GM19025 (cell line): ENCODE results near the gene AAMP.

Experiments
- ATAC-seq: cut with Tn5 transposase; IDR thresholded peaks from one replicate; pipeline ENCODE4 v1.9.1; 2021; ENCODE audit warnings: mild to moderate bottlenecking, low read depth, moderate library complexity; ENCODE audit not compliant: unreplicated experiment

AAMP gene

GRCh38 chr2:218294430-218295022 lies 24.6 kb upstream of the AAMP start:
- no peak for ATAC-seq

GRCh38 chr2:218293715-218294429 lies 23.9 kb upstream of the AAMP start:
- ATAC-seq, result no peak

- ATAC-seq, result peak; percentile 60
Measured at GRCh38 chr2:218292048-218293014, 22.4 kb upstream of the AAMP start, which contains the start of gene TMBIM1. Gene TMBIM1, minus strand, starts transcription at chr2:218292503. Its CDS starts 10,362 bp downstream, at chr2:218282141.

GRCh38 chr2:218291318-218292047 lies 21.5 kb upstream of the AAMP start:
- no peak for ATAC-seq

DNA sequence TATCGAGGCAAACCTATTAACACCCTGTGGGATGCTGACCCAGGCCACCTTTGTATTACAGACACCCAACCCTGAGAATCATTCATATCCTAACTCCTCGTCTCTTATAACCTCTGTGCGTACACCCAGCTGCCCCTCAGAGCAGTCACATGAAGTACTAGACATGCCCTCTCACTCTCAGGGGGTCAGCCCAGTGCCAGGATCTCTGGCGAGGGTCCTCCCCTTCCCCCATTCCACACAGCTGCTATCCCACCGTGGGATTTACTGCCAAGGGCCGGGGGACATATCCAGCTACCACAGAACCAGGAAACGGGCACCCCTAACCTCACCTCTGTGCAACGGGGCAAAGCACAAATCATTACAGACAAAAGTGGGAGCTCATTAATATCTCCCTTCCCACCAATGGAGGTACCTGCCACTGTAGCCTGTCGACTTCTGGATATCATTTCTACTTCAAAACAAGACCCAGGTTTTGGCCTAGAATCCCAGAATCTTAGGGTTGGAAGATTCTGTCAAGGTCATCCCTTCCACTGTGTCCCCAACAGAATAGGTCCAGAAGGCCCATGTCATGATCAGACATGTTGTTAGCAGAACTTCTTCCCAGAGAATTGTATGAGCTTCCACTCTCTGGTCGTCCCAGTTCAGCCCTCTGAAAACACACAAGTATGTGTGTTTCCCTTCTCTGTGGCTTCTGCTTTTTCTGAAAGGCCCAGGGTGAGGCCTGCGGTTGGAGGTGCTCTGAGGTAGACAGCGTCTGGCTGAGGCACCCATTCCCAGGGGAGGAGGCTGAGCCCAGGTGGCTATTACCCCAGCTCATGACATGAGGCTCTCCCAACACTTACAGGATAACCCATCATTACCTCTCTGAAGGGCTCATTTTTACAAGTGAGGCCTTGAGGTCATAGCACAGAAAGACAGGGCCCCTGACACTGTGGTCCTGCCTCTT lies 20.7 kb upstream of the AAMP start:
- peak; percentile 56 for ATAC-seq

DNA sequence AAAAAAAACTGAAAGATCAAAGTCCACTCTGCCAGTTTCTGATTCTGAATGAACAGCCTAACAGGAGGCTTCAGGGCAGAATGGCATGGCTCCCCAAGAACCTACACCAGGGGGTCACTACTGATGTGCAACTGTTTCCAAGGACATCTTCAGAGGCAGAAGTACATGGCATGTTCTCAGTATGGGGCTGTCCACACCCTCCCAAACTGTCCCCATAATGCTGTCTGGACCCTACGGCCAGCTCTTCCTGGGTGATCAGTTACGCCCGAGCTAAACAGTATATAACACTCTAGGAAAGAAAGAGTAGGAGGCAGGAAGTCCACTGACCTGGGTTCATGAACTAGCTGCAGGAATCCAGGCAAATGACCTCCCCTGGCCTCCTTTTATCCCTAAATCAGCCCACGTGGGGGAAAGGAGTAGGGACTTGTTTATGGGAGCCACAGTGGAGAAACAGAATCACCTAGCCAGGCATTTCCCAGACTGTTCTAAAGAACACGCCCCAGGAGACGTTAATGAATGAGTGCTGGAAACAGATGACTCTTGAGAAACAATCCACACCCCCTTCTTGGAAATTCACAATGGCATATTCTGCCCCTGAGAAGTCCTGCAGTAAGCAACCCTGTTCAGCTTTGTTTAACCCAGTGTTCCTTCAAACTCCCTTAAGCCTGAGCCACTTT lies 19.8 kb upstream of the AAMP start:
- no peak for ATAC-seq

DNA sequence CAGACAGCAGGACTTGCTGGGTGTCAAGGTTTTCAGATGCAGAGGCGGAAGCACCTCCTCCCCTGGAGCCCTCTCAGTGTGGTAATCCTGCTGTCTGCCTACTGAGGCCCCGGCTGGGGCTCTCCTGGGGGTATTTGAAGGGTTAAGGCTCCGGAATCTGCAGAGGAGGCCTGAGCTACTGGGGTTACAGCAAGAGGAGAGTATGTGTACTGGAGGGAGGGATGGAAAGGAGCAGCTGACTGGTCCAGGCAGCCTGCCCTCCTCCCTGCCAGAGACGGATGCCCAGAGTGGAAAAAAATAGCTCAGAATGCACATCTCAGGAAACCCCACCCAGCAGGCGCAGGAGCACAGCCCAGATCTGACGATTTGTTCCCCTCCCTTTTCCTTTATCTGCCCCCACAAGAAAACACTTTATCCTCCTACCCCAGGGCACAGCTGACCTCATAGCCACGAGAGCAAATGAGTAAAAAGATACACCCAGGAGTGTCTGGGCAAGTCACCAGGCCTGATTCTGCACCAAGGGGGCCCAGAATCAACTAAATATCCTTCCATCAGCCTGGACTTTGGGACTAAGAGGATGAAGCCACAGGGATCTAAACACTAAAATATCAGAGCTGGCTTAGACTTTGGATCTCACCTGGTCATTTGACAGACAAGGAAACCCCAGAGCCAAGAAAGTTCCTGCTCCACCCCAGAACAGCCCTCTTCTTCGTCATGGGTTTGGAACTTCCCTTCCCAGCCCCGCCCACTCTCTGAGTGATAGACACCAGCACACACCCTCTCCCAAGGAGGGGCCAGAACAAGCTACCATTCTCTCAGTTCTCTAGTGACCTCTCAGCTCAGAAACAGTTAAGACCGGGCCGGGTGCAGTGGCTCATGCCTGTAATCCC lies 16.9 kb upstream of the AAMP start:
- ATAC-seq, result peak; percentile 51

DNA sequence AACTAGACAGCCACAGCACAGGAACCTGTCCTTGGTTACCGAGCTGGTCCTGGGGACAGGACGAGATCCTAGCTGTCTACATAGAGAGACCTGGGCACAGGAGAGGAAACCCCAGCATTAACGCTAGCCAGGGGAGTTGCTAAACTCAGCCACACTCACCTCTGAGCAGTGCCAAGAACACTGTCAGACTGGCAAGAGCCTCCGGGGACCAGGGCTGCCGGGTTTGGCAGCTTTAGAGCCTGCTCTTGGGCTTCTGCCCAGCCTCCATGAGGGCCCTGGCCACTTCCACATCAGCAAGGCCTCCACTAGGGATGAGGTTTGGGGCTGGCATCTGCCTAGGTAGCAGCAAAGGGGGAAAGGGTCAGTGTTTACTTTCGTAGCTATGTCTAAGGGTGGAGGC lies 15.7 kb upstream of the AAMP start:
- ATAC-seq, result no peak

DNA sequence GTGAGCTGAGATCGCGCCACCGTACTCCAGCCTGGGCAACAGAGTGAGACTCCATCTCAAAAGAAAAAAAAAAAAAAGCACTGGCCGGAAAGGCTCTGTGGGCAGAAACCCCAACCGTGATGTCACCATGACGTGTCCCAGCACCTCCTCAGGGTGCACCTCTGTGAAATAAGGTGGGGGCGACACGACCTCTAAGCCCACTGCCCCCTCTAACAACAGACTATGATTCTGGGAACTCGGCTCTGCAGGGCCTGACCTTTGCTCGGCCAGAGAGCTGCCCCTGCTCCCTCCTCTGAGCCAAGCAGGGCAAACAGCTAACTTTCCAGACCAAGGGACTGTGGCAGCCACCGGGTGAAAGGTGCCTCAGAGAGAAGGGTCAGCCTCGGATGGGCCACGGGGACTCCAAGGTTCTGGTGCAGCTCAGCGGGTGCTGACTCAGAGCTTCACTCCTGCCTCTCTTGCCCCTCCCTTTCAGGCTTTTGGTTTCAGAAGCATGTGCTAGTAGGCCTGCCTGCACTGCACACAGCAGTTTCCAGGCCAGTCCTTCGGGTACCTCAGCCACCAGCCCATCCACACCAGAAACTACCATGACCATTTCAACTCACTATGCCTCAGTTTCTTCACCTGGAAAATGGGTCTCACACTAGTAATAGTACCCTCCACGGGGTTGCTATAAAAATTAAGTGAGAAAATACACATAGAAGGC lies 14.3 kb upstream of the AAMP start:
- ATAC-seq, result peak; percentile 57

DNA sequence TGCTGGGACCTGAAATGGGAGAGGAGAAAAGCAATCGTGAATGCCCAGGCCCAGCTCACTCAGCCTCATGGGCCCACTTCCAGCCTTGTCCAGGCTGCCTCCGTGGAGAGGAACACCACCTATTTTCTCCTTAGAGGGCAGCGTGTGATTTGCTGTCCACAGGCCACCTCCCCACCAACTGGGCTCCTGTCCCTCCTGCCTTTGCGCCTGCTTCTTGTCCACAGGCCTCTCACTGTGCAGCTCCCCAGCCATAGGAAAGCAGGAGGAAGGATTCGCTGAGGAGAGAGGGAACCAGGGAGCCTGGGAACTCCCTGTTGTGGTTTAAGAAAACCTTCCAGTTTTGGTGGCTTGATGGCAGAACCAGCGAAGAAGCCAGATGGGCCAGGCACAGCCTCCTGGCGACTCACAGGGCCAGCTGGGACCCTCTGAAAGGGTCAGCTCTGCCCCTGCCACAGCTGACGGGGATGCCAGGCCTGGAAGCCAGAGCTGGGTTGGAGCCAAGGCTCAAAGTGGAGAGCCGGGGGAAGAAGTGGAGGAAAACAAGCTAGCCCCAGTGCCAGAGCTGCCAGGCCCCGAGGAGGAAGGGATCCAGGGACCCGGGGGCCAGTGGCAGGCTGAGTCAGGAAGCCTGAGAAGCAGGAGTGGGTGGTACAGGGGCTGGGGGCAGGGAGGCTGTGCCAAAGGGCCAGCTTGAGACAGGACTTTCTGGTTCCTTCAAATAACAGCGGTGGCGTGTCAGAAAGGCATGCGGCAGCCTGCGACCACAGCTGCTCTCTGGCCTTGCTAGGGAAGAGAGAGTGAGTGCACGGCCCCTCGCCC lies 12.4 kb upstream of the AAMP start:
- no peak for ATAC-seq

DNA sequence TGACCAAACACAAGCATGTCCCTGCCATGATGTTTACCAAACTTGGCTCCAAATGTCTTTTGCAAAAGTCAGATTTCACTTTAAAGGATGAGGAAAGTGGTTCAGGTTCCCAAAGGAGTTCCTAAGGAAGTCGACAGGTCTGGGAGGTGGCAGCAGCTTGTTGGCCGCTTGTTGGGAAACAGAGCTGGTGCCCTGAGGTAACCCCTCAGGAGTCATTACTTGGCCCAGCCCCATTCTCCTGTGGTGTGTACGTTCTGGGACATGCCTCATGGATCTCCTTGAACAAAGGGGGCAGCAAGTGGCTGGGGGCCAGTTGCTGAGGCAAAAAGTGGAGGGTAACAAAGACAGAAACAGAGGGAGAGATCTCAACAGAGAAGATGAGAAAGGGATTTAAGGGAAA lies 11.5 kb upstream of the AAMP start:
- ATAC-seq, result no peak

GRCh38 chr2:218280260-218280870 lies 10.4 kb upstream of the AAMP start:
- no peak for ATAC-seq

GRCh38 chr2:218278531-218279360 lies 8.8 kb upstream of the AAMP start:
- no peak for ATAC-seq

DNA sequence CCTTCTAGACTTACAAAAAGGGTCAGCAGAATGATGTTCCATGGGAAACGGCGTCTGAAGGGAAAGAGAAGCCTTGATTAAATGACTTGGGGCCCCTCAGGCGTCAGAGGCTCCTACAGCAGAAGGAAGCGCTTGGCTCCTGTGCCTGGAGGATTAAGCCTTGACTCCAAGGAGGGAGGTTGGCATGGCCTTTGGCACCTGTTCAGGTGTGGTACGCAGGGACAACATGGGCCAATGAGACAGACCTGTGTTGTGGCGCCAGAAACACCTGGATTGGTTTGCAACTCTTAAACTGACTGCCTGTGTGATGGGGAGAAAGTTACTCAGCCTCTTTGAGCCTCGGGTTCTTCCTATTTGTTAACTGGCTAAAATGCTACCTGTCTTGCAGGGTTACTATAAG lies 8.0 kb upstream of the AAMP start:
- no peak for ATAC-seq
